GM18858 (cell line): ENCODE data around the gene NDUFB2.
"Not testable (repeated sequence)": the region's sequence is repeated elsewhere in the genome, so short reads cannot be mapped to it uniquely, and the experiment has no call there.

ENCODE experiments used
- ATAC-seq: cut with Tn5 transposase; IDR thresholded peaks from one replicate; pipeline ENCODE4 v1.9.1; 2021; ENCODE audit not compliant: unreplicated experiment

The NDUFB2 gene

GRCh38 chr7:140672382-140673062 lies 24.0 kb upstream of the NDUFB2 start, which contains the start of gene ADCK2:
Gene ADCK2 (plus strand): TSS chr7:140672945. CDS start chr7:140673331, 386 bp downstream.
- peak; percentile 20 for ATAC-seq

DNA sequence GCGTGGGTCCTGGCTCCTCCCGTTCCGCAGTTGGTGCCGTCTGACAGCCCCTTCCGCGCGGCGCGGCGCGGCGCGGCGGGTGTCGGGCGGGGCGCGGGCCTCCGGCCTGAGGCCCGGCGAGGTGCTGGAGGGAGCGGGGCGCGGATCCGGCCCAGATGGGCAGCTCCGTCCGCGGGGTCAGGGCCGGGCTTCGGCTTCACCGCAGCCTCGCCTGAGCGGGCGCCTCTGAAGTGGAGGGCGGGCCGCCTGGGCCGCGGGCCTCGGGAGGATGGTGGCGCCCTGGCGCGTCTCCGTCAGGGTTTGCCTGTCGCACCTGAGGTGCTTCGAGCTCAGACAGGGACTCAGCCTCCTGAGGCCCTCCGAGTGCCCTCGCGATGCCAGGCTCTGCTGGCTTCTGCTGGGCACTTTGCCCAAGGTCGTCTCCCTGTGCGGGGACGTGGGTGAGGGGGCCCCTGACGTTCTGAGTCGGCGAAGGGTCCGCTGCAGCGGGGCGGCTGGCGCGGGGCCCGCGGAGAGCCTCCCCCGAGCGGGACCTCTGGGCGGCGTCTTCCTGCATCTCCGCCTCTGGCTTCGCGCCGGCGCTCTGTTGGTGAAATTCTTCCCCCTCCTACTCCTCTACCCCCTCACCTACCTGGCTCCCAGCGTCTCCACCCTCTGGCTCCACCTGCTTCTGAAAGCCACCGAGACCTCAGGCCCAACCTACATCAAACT lies 23.3 kb upstream of the NDUFB2 start:
- ATAC-seq: peak; percentile 30

DNA sequence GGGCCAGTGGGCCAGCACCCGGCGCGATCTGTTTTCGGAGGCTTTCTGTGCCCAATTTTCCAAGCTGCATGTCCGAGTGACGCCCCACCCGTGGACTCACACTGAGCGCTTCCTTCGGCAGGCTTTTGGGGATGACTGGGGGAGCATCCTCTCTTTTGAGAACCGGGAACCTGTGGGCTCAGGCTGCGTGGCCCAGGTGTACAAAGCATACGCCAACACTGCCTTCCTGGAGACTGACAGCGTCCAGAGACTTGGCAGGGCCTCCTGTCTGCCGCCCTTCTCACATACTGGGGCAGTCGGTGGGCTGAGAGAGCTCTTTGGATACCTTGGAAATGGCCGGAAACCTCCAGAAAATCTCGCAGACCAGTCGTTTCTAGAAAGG lies 22.7 kb upstream of the NDUFB2 start:
- ATAC-seq: no peak

DNA sequence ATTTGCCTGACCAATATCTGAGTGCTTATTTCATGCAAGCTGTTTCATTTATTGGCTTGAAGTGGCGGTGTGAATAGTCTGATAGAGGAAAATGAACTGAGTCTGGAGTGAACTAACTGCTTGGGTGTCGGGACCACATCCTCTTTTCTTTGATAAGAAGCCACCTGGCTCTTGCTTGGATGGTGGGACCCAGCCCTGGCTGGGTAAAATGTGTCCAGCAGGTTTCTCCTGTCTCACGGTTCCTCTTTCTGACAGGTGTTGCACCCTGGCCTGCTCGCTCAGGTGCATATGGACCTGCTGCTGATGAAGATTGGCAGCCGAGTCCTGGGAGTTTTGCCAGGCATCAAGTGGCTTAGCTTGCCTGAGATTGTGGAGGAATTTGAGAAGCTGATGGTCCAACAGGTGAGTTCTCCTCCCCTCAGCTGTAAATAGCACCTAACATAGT lies 22.1 kb upstream of the NDUFB2 start:
- ATAC-seq: peak; percentile 38

- no peak for ATAC-seq
These were observed 21.4 kb upstream of the NDUFB2 start for GRCh38 chr7:140674899-140675701.

DNA sequence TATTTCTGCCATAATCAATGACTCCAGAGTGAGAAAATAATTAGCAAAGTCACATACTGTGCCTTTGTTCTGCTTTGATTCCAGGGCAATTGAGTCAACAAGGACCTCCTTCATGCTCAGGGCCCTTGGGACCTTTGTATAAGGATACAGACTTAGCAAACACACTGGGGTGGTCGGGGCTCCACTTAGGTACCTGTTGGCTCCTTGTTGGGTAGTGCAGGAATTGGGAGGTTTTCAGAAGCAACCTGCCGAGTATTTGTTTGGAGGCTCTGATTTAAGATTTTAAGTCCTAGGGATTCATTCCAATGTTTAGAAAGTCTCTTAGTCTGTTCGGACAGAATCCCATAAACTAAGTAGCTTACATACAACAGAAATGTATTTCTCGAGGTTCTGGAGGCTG lies 20.8 kb upstream of the NDUFB2 start:
- no peak for ATAC-seq

- ATAC-seq: peak; percentile 64
These were observed 20.2 kb upstream of the NDUFB2 start for GRCh38 chr7:140676306-140676705.

- ATAC-seq: not testable (repeated sequence)
These were observed 19.6 kb upstream of the NDUFB2 start for GRCh38 chr7:140676956-140677355.

GRCh38 chr7:140677496-140677895 lies 19.0 kb upstream of the NDUFB2 start:
- ATAC-seq: no peak

DNA sequence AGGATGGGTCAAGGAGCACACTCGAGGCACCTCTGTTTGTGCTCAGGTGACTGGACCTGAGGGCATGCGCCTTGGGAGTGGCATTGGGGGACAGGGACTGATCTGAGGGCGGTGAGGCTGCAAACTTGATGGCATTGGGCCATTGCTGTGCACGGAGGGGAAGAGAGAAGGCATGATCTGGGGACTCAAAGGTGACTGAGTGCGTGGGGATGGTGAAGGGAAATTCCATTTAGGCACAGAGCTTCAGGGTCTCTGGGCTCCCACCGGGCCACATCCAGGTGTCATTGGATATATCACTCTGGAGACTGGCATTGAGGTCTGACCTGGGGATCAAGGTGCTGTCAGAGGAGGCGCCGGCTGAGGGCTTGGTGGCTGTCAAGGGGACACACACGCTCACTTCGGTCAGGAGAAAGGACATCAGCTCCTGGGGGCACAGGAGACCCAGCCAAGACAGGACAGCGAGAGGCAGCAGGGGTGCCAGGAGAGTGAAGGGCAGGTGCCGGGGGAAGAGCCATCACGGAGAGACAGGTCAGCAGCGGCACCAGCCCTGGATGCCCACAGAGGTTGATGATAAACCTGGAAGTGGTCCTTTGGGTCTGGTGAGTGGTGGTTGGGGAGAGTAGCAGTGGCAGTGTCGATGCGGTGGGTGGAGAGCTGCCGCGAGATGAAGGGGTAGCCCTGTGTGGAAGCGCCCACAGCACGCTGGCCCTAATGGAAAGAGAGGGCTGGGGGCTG lies 18.3 kb upstream of the NDUFB2 start:
- ATAC-seq: no peak

DNA sequence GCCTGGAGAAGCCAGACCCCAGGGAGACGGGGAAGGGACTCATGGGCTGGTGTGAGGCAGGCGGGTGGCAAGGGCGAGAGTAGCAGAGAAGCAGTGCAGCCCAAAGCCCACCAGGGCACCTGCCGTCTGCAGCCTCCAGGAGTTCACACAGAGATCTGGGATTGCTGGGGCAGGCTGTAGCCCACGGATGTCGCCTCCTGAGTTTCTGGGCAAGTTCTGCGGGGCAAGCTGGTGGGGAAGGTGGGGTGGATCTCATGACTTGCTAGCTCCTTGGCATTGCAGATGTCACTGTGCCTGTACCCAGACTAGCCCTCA lies 17.7 kb upstream of the NDUFB2 start:
- no peak for ATAC-seq

GRCh38 chr7:140679186-140679585 lies 17.3 kb upstream of the NDUFB2 start:
- ATAC-seq: no peak

DNA sequence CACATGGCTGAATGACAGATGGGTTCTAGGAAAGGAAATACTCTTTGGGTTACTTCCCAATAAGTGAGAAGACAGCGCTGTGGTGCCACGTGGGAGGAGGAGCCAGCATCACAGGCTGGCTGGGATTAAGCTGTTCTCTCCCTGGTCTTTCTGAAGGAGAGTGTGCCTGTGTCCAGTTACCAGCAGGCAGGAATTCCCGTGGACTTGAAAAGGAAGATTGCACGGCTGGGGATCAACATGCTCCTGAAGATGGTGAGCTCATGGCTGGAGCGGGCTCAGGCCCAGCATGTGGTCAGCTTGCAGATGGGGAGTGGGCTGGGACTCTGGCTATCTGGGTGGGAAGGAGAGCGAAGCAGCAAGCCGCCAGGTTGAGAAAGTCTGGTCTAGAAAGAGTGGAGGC lies 15.6 kb upstream of the NDUFB2 start:
- no peak for ATAC-seq

DNA sequence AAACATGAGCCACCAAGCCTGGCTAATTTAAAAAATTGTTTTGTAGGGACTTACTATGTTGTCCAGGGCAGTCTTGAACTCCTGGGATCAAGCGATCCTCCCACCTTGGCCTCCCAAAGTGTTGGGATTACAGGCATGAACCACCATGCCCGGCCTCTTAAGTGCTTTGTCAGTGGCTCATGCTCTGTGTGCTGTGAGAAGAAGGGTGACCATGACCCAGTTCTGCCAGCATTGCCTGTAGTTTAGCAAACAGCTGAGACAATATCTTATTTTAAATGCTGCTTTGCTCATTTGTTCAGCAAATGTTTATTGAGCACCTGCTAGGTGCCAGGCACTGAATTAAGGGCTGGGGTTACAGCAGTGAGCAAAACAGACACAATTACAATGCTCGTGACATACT lies 14.7 kb upstream of the NDUFB2 start:
- ATAC-seq: no peak

DNA sequence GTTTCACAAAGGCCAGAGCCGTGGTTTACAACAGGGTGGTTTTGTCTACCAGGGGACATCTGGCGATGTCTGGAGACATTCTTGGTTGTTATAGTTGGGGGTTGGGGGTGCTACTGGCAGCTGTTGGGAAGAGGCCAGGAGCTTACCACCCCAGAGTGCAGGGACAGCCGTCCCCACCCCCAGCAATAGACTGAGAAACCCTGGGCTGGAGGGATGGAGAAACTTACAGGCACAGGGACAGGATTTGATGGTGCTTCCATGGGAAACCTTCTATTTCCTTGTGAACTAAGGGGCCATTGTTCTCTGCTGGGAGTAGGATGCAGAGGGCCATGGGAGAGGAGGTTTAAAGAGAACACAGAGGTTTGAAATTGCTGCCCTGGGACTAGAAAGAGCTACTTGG lies 12.9 kb upstream of the NDUFB2 start:
- ATAC-seq: no peak

DNA sequence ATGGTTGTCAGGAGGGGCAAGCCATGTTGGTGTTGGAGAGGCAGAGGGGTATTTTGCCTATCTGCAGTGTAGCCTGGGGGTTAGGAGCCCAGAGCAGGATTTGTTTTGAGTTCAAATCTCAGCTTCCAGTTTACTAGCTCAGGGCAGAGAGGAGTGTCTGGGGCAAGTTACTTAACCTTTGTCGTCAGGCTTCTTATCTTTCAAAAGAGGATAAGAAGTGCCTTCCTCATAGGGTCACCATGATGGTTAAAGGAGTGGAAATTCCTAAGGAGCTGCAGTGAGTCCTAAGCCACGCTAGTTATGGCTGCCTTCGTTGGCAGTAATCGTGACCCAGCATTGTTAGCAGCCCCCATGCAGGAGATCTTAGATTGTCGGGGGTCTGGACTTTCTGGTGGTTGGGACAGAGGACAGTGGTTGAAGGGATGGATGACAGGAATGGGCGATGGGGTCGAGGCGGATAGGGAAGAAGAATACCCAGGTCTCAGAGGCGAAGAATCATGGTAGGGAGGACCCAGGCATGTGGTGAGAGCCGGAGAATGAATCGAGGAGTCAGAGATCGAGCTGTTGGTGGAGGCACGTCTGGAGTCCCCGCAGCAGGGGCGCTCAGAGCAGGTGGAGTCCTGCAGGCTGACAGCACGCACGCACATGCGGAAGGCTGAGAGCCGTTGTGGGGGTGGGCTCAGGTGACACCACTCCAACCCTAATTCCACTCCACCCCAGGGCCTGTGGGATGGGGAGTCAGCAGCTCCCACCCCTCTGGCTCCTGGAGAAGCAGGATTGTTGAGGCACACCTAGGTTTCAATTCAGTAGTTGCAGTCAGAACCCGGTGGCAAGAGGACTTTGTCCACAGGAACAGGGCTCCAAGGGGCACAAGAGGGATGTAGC lies 12.2 kb upstream of the NDUFB2 start:
- ATAC-seq: no peak

GRCh38 chr7:140685407-140686087 lies 11.0 kb upstream of the NDUFB2 start:
- ATAC-seq: no peak

GRCh38 chr7:140686921-140687320 lies 9.6 kb upstream of the NDUFB2 start:
- ATAC-seq: no peak

DNA sequence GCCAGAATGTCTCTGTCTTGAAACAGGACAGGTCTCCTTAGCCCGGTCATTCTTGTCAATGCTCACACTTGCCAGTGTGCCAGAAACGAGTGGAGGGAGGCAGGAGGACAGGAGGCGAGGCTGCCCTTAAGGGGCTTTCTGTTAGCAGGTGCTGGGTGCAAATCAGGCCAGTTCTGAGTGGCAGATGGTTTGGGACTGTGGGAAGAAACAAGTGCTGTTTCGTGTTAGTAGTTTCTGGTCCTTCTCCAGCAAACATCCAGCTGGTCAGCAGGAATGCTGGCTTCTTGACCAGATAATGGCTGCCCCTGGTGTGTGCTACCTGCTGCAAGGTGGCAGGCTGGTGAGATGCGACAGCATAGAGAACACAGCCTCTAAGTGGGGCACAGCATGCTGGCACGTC lies 8.2 kb upstream of the NDUFB2 start:
- no peak for ATAC-seq
